ENCODE data around the gene CLEC4E. TPM values are rescaled to one million over a fixed set of nuclear protein-coding genes. Genes with fewer than 3 reads are reported as not detected.
"Not testable (repeated sequence)": the region's sequence is repeated elsewhere in the genome, so short reads cannot be mapped to it uniquely, and the experiment has no call there.

CLEC4E gene
- total and polyA plus RNA-seq, 2 donors, result 0.19 to 4.1 TPM

- H3K9me3 ChIP-seq (ENCODE audit: control insufficient read depth in 2 of 2, insufficient read depth in 1 of 2, low read length in 1 of 2); H3K4me1 ChIP-seq (ENCODE audit: control insufficient read depth in 2 of 2, insufficient read depth in 2 of 2, low read length in 2 of 2); H3K27ac ChIP-seq (ENCODE audit: low read depth in 1 of 2, low read length in 1 of 2); H3K27me3 ChIP-seq (ENCODE audit: control insufficient read depth in 2 of 2, insufficient read depth in 1 of 2, low read length in 1 of 2); H3K4me3 ChIP-seq (ENCODE audit: low read length in 2 of 2); DNase-seq (ENCODE audit: low read depth in 6 of 9, low spot score in 9 of 9); H3K36me3 ChIP-seq (ENCODE audit: control insufficient read depth in 2 of 2, insufficient read depth in 2 of 2, low read length in 1 of 2): not testable (repeated sequence)
- WGBS, result 97% methylated on average over 4 of the region's 4 CpGs
Observed at GRCh38 chr12:8495671-8496070, 45.0 kb downstream of the CLEC4E start.

- DNase-seq (ENCODE audit: low read depth in 6 of 9, low spot score in 9 of 9), result peak in 8 of 9 donors; percentile 44 to 91 (median 68)
- no peaks in the 10 kb centered on the region for H3K36me3 ChIP-seq (ENCODE audit: control insufficient read depth in 2 of 2, insufficient read depth in 2 of 2, low read length in 1 of 2)
- H3K4me3 ChIP-seq (ENCODE audit: low read length in 2 of 2), result no peak overlapping the region
- no peaks in the 10 kb centered on the region for H3K9me3 ChIP-seq (ENCODE audit: control insufficient read depth in 2 of 2, insufficient read depth in 1 of 2, low read length in 1 of 2)
- no peaks in the 10 kb centered on the region for H3K27me3 ChIP-seq (ENCODE audit: control insufficient read depth in 2 of 2, insufficient read depth in 1 of 2, low read length in 1 of 2)
- peaks cover 0 to 6% of the 10 kb centered on the region in 2 donors for H3K4me1 ChIP-seq (ENCODE audit: control insufficient read depth in 2 of 2, insufficient read depth in 2 of 2, low read length in 2 of 2)
- peak overlapping the region; percentile 21 to 74 for H3K27ac ChIP-seq (ENCODE audit: low read depth in 1 of 2, low read length in 1 of 2)
- WGBS, result 4% methylated on average over 2 of the region's 2 CpGs
Observed at GRCh38 chr12:8493084-8493483, 47.6 kb downstream of the CLEC4E start.

GRCh38 chr12:8491646-8492530 lies 48.8 kb downstream of the CLEC4E start:
- H3K9me3 ChIP-seq (ENCODE audit: control insufficient read depth in 2 of 2, insufficient read depth in 1 of 2, low read length in 1 of 2), result no peaks in the 10 kb centered on the region
- peaks cover 0 to 6% of the 10 kb centered on the region in 2 donors for H3K4me1 ChIP-seq (ENCODE audit: control insufficient read depth in 2 of 2, insufficient read depth in 2 of 2, low read length in 2 of 2)
- no peaks in the 10 kb centered on the region for H3K36me3 ChIP-seq (ENCODE audit: control insufficient read depth in 2 of 2, insufficient read depth in 2 of 2, low read length in 1 of 2)
- no peak overlapping the region for H3K27ac ChIP-seq (ENCODE audit: low read depth in 1 of 2, low read length in 1 of 2)
- H3K4me3 ChIP-seq (ENCODE audit: low read length in 2 of 2), result no peak overlapping the region
- H3K27me3 ChIP-seq (ENCODE audit: control insufficient read depth in 2 of 2, insufficient read depth in 1 of 2, low read length in 1 of 2), result no peaks in the 10 kb centered on the region
- DNase-seq (ENCODE audit: low read depth in 6 of 9, low spot score in 9 of 9), result no peak
- 70% methylated on average over 5 of the region's 5 CpGs for WGBS

Other genes with a start within 250 kb of the CLEC4E start
- 0.09 TPM for gene CLEC6A, start 84.9 kb downstream of the CLEC4E start, total RNA-seq
- 0.02 TPM for gene CLEC6A, start 84.9 kb downstream of the CLEC4E start, polyA plus RNA-seq
- gene CLEC4D, start 27.4 kb downstream of the CLEC4E start, total RNA-seq, result 0.33 TPM
- gene CLEC4D, start 27.4 kb downstream of the CLEC4E start, polyA plus RNA-seq, result 0.41 TPM
- gene AICDA, start 72.0 kb upstream of the CLEC4E start, total RNA-seq, result 0.42 TPM
- gene AICDA, start 72.0 kb upstream of the CLEC4E start, polyA plus RNA-seq, result 0.39 TPM
- 7.5 TPM for gene MFAP5, start 121.9 kb upstream of the CLEC4E start, total RNA-seq
- 6.7 TPM for gene MFAP5, start 121.9 kb upstream of the CLEC4E start, polyA plus RNA-seq
- gene RIMKLB, start 157.1 kb upstream of the CLEC4E start, total RNA-seq, result 44.1 TPM
- gene RIMKLB, start 157.1 kb upstream of the CLEC4E start, polyA plus RNA-seq, result 95.5 TPM